WI38 (cell line): ENCODE results near the gene CACNA2D3.

Experiments used
- H3K4me3 ChIP-seq: 2 replicates; pipeline ENCODE4 v1.5.1; 2011; ENCODE audit warnings: low read depth, mild to moderate bottlenecking, control low read depth, low read length
- CTCF ChIP-seq: IDR thresholded peaks from 2 replicates; pipeline ENCODE4 v1.5.1; 2012; ENCODE audit warnings: low read depth, mild to moderate bottlenecking, control low read depth, low read length

The CACNA2D3 gene

GRCh38 chr3:54901906-54902685, 779.7 kb downstream of the CACNA2D3 start:
- no peak for TF ChIP-seq CTCF
- no peak overlapping the region for H3K4me3 ChIP-seq

GRCh38 chr3:54905261-54905888, 783.0 kb downstream of the CACNA2D3 start:
- no peak overlapping the region for H3K4me3 ChIP-seq
- no peak for TF ChIP-seq CTCF

- no peak overlapping the region for H3K4me3 ChIP-seq
- TF ChIP-seq CTCF = no peak
These were observed 783.6 kb downstream of the CACNA2D3 start for GRCh38 chr3:54905920-54906319.

- no peak overlapping the region for H3K4me3 ChIP-seq
- TF ChIP-seq CTCF = no peak
These were observed 784.4 kb downstream of the CACNA2D3 start for GRCh38 chr3:54906763-54907162.

- no peak for TF ChIP-seq CTCF
- no peak overlapping the region for H3K4me3 ChIP-seq
These were observed 786.8 kb downstream of the CACNA2D3 start for GRCh38 chr3:54909191-54909590.

GRCh38 chr3:54914180-54914579, 791.8 kb downstream of the CACNA2D3 start:
- TF ChIP-seq CTCF = no peak

GRCh38 chr3:54915181-54915580, 792.8 kb downstream of the CACNA2D3 start:
- no peak overlapping the region for H3K4me3 ChIP-seq
- no peak for TF ChIP-seq CTCF

More at GRCh38 chr3:54914180-54914579, 791.8 kb downstream of the CACNA2D3 start:
- no peak overlapping the region for H3K4me3 ChIP-seq
